Endothelial cell of umbilical vein (primary cell): Measurements from ENCODE around the gene DIAPH3. TPM values are rescaled to one million over a fixed set of nuclear protein-coding genes. Genes with fewer than 3 reads are reported as not detected.

Experiments used
- BruUV-seq: library from RNA; stranded (reverse); fragments of 400-500 nt; replicated peaks from 2 replicates; lab custom pipeline; 2021; lab: Mats Ljungman, UMichigan
- CTCF ChIA-PET: fragments of 300-600, 350-600 bp; sonication (Branson Sonifier 250); formaldehyde crosslinking; loops from one replicate; lab custom pipeline; 2021; ENCODE audit warnings: antibody characterized with exemption, inconsistent platforms; lab: Charles Lee
- POLR2A ChIA-PET: fragments of 300-600, 350-600 bp; sonication (Branson Sonifier 250); formaldehyde crosslinking; loops from one replicate; lab custom pipeline; 2021; ENCODE audit warnings: antibody characterized with exemption, inconsistent platforms; lab: Charles Lee
- DNase-seq: peaks from one replicate; pipeline ENCODE4 v3.0.0-alpha.2; 2011; ENCODE audit warnings: low read depth, low spot score
- FAIRE-seq: peaks from 2 replicates; lab custom pipeline; 2011; peaks lifted over from hg19 to GRCh38; lab: Jason Lieb, UNC
- H2AFZ ChIP-seq: 2 replicates; pipeline ENCODE4 v1.6.0; 2012; ENCODE audit warnings: low read depth, low read length, control low read depth, inconsistent platforms
- H3K27ac ChIP-seq: 2 replicates; pipeline ENCODE4 v1.5.1; 2011; ENCODE audit warnings: low read depth, mild to moderate bottlenecking, control low read depth, low read length, moderate library complexity; ENCODE audit not compliant: insufficient read depth
- H3K27me3 ChIP-seq, 2 experiments: 2 replicates each; pipeline versions ENCODE4 v1.6.0 to v1.6.1; 2011; ENCODE audit warnings: low read length in 2 of 2, mixed read lengths in 1 of 2; ENCODE audit not compliant: control insufficient read depth in 2 of 2, insufficient read depth in 2 of 2
- H3K36me3 ChIP-seq, 2 experiments: 2 replicates in 1 of 2; 3 replicates in 1 of 2; pipeline ENCODE4 v1.5.1; 2011; ENCODE audit warnings: low read length in 2 of 2, mild to moderate bottlenecking in 1 of 2, moderate library complexity in 1 of 2; ENCODE audit not compliant: control insufficient read depth in 2 of 2, insufficient read depth in 2 of 2; ENCODE audit errors: extremely low read depth in 1 of 2
- H3K4me1 ChIP-seq: 3 replicates; pipeline ENCODE4 v1.5.1; 2011; ENCODE audit warnings: mild to moderate bottlenecking, low read length; ENCODE audit not compliant: control insufficient read depth, insufficient read depth; ENCODE audit errors: extremely low read depth
- H3K4me2 ChIP-seq: 2 replicates; pipeline ENCODE4 v1.6.1; 2011; ENCODE audit warnings: low read length, control low read depth, mixed read lengths; ENCODE audit not compliant: insufficient read depth
- H3K4me3 ChIP-seq, 3 experiments: fragments of 200-600 bp in 1 of 3; sonication (generic), shearing (Covaris generic) in 1 of 3; replicated peaks in 1 of 3; 2 replicates each; pipeline ENCODE4 v1.5.1; 2011 to 2016; ENCODE audit warnings: control low read depth in 3 of 3, low read length in 3 of 3, mild to moderate bottlenecking in 2 of 3, inconsistent platforms in 1 of 3, low read depth in 1 of 3, moderate library complexity in 1 of 3; ENCODE audit not compliant: insufficient read depth in 1 of 3
- H3K79me2 ChIP-seq: 2 replicates; pipeline ENCODE4 v1.6.0; 2012; ENCODE audit warnings: low read length, inconsistent platforms; ENCODE audit not compliant: control insufficient read depth, insufficient read depth
- H3K9ac ChIP-seq: replicated peaks from 2 replicates; pipeline ENCODE3; 2011; ENCODE audit warnings: low read length, control low read depth; ENCODE audit not compliant: insufficient read depth; ENCODE audit errors: extremely low read depth
- H3K9me1 ChIP-seq: replicated peaks from 3 replicates; pipeline ENCODE4 v1.6.0; 2011; ENCODE audit warnings: mild to moderate bottlenecking, low read length; ENCODE audit not compliant: control insufficient read depth, insufficient read depth; ENCODE audit errors: extremely low read depth
- H3K9me3 ChIP-seq: replicated peaks from 2 replicates; pipeline ENCODE4 v1.5.1; 2012; ENCODE audit warnings: low read length, inconsistent platforms; ENCODE audit not compliant: control insufficient read depth, insufficient read depth
- H4K20me1 ChIP-seq: replicated peaks from 2 replicates; pipeline ENCODE3; 2011; ENCODE audit warnings: mild to moderate bottlenecking, low read length; ENCODE audit not compliant: control insufficient read depth, insufficient read depth; ENCODE audit errors: extremely low read depth
- CTCF ChIP-seq, 2 donors: IDR thresholded peaks; 1 replicate in 1 of 2; 2 replicates in 1 of 2; pipeline ENCODE4 v1.5.1; 2011; ENCODE audit warnings: low read length in 2 of 2, mild to moderate bottlenecking in 2 of 2, moderate library complexity in 2 of 2, control low read depth in 1 of 2, inconsistent platforms in 1 of 2, low read depth in 1 of 2; ENCODE audit not compliant: insufficient read depth in 1 of 2; ENCODE audit errors: extremely low read depth in 1 of 2
- EZH2 ChIP-seq: IDR thresholded peaks from 2 replicates; pipeline ENCODE4 v1.6.1; 2012; ENCODE audit warnings: borderline replicate concordance, low read depth, mild to moderate bottlenecking, moderate library complexity, low read length, inconsistent platforms; ENCODE audit not compliant: severe bottlenecking
- FOS ChIP-seq: IDR thresholded peaks from 2 replicates; pipeline ENCODE4 v1.6.1; 2011; ENCODE audit warnings: mild to moderate bottlenecking, low read length, moderate library complexity, borderline replicate concordance; ENCODE audit not compliant: insufficient read depth
- GATA2 ChIP-seq: IDR thresholded peaks from 2 replicates; pipeline ENCODE4 v1.7.0; 2011; ENCODE audit warnings: low read depth, mild to moderate bottlenecking, moderate library complexity, mixed read lengths, low read length; ENCODE audit not compliant: insufficient read length, insufficient read depth
- JUN ChIP-seq: IDR thresholded peaks from 2 replicates; pipeline ENCODE4 v1.6.1; 2011; ENCODE audit warnings: borderline replicate concordance, low read depth; ENCODE audit not compliant: insufficient read length, insufficient read depth
- MAX ChIP-seq: IDR thresholded peaks from 2 replicates; pipeline ENCODE4 v1.6.1; 2011; ENCODE audit not compliant: insufficient read depth, insufficient read length
- MYC ChIP-seq: IDR thresholded peaks from one replicate; pipeline ENCODE4 v1.6.1; 2011; ENCODE audit warnings: mild to moderate bottlenecking, low read depth, low read length
- POLR2A ChIP-seq: IDR thresholded peaks from 2 replicates; pipeline ENCODE4 v1.6.1; 2012; ENCODE audit warnings: low read depth, mild to moderate bottlenecking, control low read depth, low read length
- POLR2AphosphoS5 ChIP-seq: IDR thresholded peaks from 2 replicates; pipeline ENCODE4 v1.6.1; 2012; ENCODE audit warnings: low read depth, mild to moderate bottlenecking, control low read depth, low read length, moderate library complexity; ENCODE audit not compliant: insufficient read depth
- dilution Hi-C: fragments of 300-500 bp; cut with MboI; formaldehyde crosslinking; loops from one replicate; pipeline ENCODE4 v1.15.0; 2019; ENCODE audit warnings: low sequenced_read_pairs; ENCODE audit not compliant: extremely low pct_ligation_motif_present
- intact Hi-C: fragments of 100-400 bp; cut with micrococcal nuclease; formaldehyde crosslinking; loops from one replicate; pipeline ENCODE4 v1.10.0; 2022
- polyA plus RNA-seq, 4 experiments: library from polyadenylated mRNA; depleted of rRNA in 3 of 4; stranded (reverse) in 3 of 4; unstranded in 1 of 4; fragments of >200 nt; gene quantifications; 2 replicates each; pipeline versions ENCODE4 v1.2.1 to v1.2.3, GENCODE V29; 2011 to 2012; ENCODE audit warnings: missing spikeins in 1 of 4
- total RNA-seq: library from RNA; stranded (reverse); gene quantifications from 2 replicates; pipeline ENCODE4 v1.2.3, GENCODE V29; 2021

DIAPH3 gene
- total and polyA plus RNA-seq, 2 donors (not counting 3 experiments of a cell fraction or from before 2014, with no cell fraction given), result 9.9 to 44.0 TPM

GRCh38 chr13:59898066-59898465, 265.7 kb downstream of the DIAPH3 start:
- Histone ChIP-seq H3K27me3 (no peaks in the 10 kb centered on the region), H3K36me3 (no peaks in the 10 kb centered on the region), H3K4me1 (no peaks in the 10 kb centered on the region), H3K79me2 (no peaks in the 10 kb centered on the region), H4K20me1 (no peaks in the 10 kb centered on the region), H3K9ac (no peak overlapping the region), H3K4me2 (no peak overlapping the region), H2AFZ (no peak overlapping the region), H3K9me1 (no peaks in the 10 kb centered on the region), H3K4me3 (no peak overlapping the region), H3K27ac (no peak overlapping the region), H3K9me3 (no peaks in the 10 kb centered on the region)
- intact Hi-C loops (no loop called here), dilution Hi-C loops (no loop called here)
- FAIRE-seq (no peak), DNase-seq (no peak)
- CTCF ChIA-PET, result interaction anchor here (0.6 to 1.9 kb wide), 4 partner anchors 8 to 550 kb away, joined by 3 to 4 read pairs (median 4); no protein-coding TSS in a partner anchor
- no peak for TF ChIP-seq GATA2
- no peak for TF ChIP-seq CTCF (IDR thresholded peaks at IDR 0.05; ENCODE audit: extremely low read depth in 1 of 2, insufficient read depth in 1 of 2, low read depth in 1 of 2, low read length in 2 of 2)
- TF ChIP-seq POLR2A, result no peak
- no peak for TF ChIP-seq MAX
- no peak for TF ChIP-seq FOS
- no peak for TF ChIP-seq MYC
- no peak for TF ChIP-seq POLR2AphosphoS5
- TF ChIP-seq EZH2, result no peak
- no peak for TF ChIP-seq JUN
- BruUV-seq, result no TSS peak
- POLR2A ChIA-PET, result no interaction called here
